GM19467 (cell line): ENCODE data around the gene RPRD1A.
A peak's percentile ranks its signal among the peaks of the same experiment; 100 is the strongest.
"Not testable (repeated sequence)": the region's sequence is repeated elsewhere in the genome, so short reads cannot be mapped to it uniquely, and the experiment has no call there.

Experiments
- ATAC-seq: cut with Tn5 transposase; IDR thresholded peaks from one replicate; pipeline ENCODE4 v1.9.1; 2021; ENCODE audit warnings: mild to moderate bottlenecking, moderate library complexity; ENCODE audit not compliant: unreplicated experiment

The RPRD1A gene

DNA sequence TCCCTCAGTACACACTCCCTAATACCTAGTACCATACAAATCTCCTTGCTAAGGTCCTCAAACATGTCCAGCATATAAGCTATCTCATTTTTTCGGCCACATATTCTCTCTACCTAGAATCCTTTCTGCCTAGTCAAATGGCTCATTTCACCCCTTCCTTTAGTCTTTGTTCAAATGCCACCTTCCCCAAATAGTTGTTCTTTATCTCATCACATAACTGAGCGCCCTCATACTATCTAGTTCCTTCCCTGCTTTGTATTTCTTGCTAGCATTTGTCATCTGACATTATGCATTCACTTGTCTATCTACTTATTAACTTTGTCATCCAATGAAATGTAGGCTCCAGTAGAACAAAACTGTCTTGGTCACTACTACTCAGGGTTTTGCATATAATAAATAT is 35.5 kb downstream of the RPRD1A start:
- no peak for ATAC-seq

DNA sequence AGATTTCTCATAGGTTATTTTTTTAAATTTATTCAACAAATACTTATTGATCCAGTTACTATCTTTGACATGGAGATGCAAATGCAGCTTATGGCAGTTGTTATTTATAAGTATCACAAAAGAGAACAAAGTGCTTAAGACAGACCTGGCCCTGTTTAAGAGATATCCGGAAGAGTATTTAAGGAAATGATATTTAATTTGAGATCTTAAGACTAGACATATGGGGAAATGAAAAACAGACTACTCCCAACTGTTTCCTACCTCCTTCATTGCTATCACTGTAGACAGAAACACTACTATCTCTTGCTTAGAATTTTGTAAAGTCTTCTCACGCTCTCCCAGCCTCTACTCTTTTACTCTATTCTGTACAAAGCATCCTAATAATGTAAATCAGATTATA is 36.0 kb downstream of the RPRD1A start:
- no peak for ATAC-seq

DNA sequence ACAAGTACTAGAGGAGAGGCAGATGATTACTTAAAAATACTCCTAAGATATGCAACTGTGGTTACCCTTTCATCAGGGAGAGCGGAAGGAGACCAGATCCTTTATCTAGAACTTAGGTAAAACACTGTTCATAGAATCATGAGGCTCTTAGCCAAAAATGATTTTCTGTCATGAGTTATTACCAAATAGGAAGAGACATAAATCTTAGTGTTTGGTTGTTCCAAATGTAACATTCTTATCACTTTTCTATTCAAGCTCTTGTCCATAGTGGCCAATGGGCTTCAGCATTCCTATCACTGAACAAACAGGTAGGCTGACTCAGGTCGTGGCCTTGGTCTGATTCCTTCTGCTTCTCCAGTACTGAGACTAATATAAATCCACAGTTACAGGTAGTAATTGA is 38.5 kb downstream of the RPRD1A start:
- ATAC-seq = no peak

DNA sequence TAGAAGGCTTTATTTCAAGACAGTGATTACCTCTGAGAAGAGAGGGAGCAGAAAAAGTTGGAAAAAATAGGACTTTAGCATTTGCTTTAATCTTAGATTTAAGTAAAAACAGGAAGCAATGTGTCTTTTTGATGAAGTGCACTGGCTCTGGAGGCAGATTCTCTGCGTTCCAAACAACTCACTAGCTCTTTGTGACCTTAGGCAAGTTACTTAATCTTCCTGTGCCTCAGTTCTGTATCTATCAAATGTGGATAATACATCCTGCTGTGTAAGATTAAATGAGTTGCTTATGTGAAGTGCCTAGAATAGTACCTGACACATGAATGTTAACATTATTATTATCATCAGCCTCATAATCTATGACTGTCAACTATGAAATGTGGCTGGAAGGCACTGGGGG is 42.3 kb downstream of the RPRD1A start:
- no peak for ATAC-seq

DNA sequence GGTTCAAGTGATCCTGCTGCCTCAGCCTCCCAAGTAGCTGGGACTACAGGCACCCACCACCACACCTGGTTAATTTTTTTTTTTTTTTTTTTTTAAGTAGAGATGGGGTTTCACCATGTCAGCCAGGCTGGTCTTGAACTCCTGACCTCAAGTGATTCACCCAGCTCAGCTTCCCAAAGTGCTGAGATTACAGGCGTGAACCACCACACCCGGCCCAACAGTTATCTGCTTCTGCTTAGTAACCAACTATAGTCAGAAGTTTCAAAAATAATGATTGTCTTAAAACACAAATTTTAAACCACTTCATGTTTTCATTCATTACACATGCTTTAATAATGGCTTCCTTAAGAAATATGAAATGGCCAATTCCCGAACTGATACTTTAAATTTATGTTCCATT is 43.1 kb downstream of the RPRD1A start:
- not testable (repeated sequence) for ATAC-seq

DNA sequence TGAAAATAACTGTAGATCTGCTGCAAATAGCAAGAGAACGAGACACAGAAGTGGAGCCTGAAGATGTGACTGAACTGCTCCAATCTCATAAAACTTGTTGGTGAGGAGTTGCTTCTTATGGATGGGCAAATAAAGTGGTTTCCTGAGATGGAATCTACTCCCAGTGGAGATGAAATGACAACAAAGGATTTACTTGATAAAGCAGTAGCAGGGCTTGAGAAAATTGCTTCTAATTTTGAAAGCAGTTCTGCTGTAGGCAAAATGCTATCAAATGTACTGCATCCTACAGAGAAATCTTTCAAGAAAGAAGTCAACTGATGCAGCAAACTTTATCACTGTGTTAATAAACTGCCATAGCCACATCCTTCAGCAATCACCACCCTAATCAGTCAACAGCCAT is 44.0 kb downstream of the RPRD1A start:
- ATAC-seq = no peak

DNA sequence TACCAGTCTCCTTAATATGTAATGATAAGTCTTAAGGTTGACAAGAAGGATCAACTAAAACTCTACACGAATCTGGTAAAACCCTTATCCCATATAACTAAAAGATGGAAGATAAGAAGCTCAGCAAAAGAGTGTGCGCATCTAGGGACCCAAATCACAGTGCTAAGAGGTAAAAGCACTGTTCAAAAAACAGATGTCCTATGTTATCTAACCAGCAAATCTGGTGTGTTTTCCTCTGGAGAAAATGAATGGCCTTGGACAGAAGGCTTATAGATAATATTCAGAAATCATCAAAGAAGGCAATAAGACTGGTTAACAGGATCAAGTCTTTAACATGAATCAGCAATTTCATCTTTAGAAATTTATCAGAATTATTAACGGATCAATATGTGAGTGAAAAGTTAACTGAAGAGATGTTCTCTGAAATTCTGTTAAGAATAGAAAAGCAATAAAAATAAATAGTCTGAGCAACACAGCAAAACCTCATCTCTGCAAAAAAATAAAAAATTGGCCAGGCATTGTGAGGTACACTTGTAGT is 47.1 kb downstream of the RPRD1A start:
- no peak for ATAC-seq

DNA sequence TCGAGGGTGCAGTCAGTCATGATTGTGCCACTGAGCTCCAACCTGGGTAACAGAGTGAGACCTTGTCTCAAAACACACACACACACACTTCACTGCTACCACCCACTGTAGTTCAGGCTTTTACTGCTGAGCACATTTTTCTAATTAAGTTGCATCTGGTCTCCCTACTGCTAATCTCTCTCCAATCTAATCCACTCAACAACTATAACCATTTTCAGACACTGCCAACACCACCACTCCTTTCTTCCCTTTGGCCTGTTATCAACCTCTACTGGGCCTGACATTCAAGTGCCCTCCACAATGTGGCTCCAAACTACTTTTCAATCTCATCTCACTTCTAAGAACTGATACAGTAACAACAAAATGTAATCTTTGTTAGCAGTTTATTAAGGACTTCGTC is 50.1 kb downstream of the RPRD1A start:
- ATAC-seq = no peak

DNA sequence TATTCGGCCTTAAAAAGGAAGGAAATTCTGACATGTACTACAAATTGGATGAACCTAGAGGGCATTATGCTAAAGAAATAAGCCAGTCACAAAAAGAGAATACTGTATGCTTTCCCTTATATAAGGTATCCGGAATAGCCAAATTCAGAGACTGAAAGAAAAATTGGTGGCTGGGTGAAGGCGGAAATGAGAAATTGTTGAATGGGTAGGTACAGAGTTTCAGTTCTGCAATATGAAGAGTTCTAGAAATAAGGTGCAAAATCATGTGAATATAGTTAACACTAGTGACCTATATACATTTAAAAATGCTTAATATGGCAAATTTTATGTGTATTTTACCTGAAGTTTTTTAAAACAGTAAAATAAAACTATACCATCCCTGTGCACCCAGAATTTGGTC is 51.7 kb downstream of the RPRD1A start:
- ATAC-seq = peak; percentile 88

DNA sequence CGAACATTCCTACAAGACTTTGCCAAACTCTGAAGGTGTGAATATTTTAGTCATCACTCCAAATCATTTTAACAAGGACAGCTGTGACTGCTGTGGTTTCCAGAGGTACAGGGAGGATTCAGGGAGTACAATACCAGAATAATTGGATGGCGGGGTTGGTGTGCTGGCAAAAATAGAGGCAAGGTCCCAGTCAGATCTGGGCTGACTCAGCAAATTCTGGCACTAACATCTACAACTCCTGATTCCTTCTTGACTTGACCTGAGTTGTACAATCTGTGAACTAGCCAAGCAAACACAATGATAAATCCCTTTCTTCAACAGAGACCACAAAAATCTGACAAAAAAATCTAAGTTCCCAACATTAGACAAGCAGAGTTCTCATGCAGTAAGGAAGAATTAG is 54.5 kb downstream of the RPRD1A start:
- no peak for ATAC-seq

DNA sequence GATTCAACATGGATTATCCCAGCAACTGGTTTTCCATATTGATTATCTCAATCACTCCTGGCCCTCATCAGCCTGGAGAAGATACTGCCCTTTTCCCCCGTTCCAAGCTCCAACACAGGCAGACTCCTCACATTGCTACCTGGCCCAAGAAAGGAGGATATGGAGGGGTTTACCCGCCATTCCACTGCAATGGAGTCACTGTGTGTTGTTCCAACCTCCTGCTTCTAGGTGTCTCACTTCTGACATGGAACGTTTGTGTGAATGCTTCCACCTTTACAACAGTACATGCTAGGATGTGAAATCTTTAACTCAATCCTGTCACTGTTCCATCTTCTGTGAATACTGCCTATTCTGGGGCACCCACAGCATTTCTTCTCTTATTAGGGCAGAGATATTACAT is 58.1 kb downstream of the RPRD1A start:
- no peak for ATAC-seq

DNA sequence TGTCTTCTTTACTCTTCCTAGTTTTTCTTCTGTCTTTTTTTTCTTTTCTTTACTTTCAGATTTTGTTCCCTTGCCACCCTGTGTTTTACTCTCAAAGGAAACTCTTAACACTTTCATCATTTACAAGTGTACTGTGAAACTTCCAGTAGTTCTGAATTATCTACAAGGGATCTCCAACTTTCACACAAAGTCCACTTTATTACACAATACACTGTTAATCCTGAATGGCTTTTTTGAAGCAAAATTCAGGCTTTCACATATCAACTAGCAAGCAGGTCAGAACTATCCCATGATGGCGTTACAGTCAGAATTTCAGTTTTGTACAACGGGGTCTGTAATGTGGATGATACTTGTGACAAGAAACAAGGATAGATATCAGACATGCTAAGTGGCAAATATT is 60.4 kb downstream of the RPRD1A start:
- ATAC-seq = no peak

DNA sequence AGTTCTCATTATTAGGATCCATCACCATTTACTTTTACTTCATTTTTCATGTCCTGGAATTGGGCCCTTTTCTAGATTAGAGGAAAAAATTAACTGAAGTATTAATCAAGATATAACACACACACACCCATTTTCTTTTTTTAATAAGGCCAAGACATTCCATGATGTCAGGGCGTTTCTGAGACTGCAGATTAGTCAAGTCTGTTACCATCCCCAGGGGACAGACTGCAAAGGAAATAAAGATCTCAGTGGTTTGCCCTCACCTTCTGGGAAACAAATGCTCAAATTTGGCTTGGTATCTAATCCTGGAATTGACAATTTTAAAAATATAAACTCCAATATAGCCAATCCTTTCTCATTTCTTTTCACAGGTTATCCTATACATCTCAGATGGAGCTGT is 67.4 kb downstream of the RPRD1A start:
- no peak for ATAC-seq

DNA sequence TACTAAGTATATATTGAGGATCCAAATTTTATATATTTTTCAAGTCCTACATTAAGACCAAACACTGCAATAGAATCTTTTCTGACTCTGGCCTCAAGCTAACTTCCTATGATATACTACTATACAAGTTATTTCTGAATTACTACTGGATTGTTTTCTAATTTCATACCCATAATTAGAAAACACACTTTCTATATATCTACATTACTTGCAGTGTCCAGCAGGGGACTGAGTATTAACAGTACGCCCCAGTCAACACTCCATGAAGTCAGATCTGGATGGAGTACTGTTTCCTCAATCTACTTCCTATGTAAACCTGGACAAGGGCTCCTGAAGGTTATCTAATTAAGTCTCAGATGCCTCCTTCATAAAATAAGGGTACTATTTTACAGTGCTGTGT is 68.4 kb downstream of the RPRD1A start:
- no peak for ATAC-seq

DNA sequence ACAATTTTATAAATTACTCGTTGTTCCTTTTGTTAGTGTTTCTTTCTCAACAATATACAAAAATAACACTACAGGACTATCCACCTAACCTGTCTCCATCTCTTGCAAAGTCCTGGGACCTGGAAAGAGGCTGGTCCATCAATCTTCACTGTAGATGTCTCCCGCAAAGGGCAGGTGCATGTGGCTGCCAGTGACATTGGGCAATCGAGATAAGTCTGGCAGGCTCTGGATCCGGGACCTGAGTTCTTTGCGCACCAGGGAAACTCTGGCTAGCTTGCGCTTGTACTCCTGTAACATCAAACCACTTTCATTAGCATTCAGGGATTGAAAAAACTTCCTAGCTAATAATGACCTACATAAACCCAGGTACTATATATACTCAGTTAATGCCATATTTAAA is 74.3 kb downstream of the RPRD1A start:
- no peak for ATAC-seq

DNA sequence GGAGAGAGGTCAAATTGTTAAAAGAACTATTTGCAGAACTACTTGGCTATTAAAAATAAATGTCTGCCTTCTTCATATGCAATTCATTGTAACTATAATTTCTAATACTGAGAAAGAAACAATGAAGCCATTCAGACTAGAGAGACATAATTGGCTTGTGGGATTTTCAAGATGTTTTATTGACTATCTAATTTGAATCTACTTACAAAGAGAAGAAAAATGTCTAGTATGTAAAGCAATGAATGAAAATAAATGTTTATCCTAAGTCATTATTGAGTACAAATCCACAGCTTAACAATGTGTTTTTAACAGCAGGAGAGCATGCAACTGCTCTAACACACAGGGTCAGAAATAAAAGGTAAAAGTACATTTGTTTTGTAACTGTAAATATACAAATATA is 75.7 kb downstream of the RPRD1A start:
- no peak for ATAC-seq

DNA sequence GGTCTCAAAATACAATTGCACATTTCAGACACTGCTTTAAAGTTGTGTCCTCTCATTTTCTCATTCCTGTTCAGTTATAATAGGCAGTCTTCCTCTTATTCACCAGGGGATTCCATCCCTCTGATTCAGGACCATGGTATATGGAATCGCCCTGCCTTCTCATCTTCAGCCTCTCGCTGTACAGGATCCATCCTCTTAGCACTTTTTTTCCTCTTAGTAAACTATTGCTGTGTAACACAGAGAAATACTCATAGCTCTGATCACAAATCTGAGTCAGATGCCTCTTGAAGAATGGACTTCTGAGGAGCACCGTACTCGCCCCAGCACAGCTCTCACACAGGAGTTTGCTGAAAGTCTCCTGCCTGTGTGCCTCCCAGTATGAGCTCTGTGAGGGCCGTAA is 83.5 kb downstream of the RPRD1A start:
- no peak for ATAC-seq

DNA sequence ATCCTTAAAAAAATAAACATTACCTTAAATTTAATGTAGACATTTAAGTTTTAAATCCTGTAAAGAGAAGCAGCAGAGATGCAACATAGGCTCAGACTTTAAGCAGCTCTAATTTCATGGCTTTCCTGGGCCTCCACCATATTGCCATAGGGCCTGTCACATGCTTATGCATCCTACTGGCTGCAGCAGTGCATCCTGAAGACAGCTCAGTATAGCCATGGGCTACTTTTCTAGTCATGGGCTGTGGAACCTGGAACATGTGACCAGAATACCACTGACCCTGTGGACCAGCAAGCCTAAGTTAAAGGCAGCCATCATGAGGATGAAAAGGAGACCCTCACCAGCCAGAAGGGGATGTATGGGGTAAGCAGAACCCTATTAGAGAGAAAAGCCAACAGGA is 84.2 kb downstream of the RPRD1A start:
- no peak for ATAC-seq

DNA sequence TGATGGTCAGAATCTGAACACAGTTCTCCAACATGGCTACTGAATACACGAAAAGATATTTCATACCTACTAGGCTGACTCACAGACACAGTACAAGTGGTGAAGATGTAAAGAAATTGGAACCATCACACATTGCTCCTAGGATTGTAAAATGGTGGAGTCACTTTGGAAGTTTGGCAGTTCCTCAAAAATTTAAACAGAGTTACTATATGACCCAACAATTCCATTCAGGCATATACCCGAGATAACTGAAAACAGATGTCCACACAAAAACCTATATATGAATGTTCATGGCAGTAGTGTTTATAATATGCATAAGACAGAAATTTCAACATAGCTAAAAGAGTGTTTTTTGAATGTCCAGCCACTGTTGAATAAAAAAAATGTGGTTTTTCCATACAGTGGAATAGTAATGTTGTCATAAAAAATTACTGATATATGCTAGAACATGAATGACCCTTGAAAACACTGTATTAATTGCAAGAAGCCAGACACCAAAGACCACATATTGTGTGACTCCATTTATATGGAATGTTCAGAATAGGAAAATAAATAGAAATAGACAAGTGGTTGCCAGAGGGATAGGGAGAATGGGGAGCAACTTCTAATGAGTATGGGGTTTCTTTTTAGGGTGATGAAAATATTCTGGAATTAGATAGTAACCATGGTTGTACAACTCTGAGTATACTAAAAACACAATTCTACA is 84.8 kb downstream of the RPRD1A start:
- ATAC-seq = no peak

DNA sequence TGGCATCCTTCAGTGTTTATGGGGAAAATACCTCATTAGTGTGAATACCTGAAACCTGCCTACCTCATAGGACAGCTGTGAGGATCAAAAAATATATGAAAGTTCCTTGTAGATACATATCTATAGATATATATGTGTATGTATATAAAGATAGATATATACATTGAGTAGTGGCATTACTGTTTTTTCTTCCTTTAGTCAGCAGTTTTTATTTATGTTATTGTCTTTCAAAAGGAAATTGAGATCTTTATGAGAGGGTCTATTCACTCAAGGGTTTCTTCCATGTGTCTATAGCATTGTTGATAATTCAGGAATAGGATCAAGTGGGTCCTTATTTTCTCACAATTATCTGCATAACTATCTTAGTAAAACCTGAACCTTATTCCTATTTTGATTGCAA is 88.2 kb downstream of the RPRD1A start:
- no peak for ATAC-seq

DNA sequence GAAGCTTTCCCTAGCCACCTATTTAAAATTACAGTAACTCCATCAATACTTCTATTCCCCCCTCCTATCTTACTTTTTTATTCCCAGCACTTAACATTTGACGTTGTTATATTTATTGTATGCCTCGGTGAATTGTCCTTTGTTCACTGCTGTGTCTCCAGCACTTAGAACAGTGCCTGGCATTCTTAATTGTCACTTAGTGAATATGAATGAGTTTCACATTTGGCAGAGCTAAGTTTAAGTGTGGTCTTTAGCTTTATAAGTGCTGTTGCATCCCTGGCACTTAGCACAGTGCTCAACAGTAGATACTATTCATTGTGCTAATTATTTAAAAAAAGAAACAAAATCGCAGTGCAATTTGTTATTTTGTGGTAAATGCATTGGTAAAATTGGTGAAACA is 93.2 kb downstream of the RPRD1A start:
- no peak for ATAC-seq

DNA sequence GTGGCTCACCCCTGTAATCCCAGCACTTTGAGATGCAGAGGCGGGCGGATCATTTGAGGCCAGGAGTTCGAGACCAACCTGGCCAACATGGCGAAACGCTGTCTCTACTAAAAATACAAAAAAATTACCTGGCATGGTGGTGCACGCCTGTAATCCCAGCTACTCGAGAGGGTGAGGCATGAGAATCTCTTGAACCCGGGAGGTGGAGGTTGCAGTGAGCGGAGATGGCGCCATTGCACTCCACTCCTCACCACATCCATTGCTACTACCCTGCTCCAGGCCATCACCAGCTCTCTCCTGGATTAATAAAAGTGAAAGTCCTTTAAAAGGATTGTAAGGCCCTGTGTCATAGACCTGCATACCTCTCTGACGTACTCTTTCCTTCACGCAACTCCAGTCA is 93.7 kb downstream of the RPRD1A start:
- ATAC-seq = no peak
